D341Med (cell line): ENCODE data around the gene OTOP3.
"Not testable (repeated sequence)": the region's sequence is repeated elsewhere in the genome, so short reads cannot be mapped to it uniquely, and the experiment has no call there.

Experiments used
- DNase-seq: peaks from one replicate; pipeline ENCODE4 v3.0.0; 2012; ENCODE audit warnings: low spot score

The OTOP3 gene

GRCh38 chr17:74961657-74962350 is 26.1 kb downstream of the OTOP3 start:
- peak; percentile 89 for DNase-seq

- DNase-seq, result no peak
Measured at GRCh38 chr17:74962622-74963394, 27.1 kb downstream of the OTOP3 start.

- no peak for DNase-seq
Measured at GRCh38 chr17:74963656-74964055, 28.0 kb downstream of the OTOP3 start.

GRCh38 chr17:74964246-74964761 is 28.6 kb downstream of the OTOP3 start:
- DNase-seq, result no peak

- no peak for DNase-seq
Measured at GRCh38 chr17:74964988-74965622, 29.4 kb downstream of the OTOP3 start.

- no peak for DNase-seq
Measured at GRCh38 chr17:74968361-74968780, 32.7 kb downstream of the OTOP3 start.

- not testable (repeated sequence) for DNase-seq
Measured at GRCh38 chr17:74969501-74969900, 33.8 kb downstream of the OTOP3 start.

GRCh38 chr17:74970395-74970794 is 34.7 kb downstream of the OTOP3 start:
- DNase-seq, result no peak

GRCh38 chr17:74971069-74971841 is 35.6 kb downstream of the OTOP3 start:
- DNase-seq, result no peak

- DNase-seq, result no peak
Measured at GRCh38 chr17:74971842-74972106, 36.1 kb downstream of the OTOP3 start.

- DNase-seq, result peak; percentile 98
Measured at GRCh38 chr17:74972107-74972972, 36.6 kb downstream of the OTOP3 start, which contains the start of gene HID1. HID1 (minus strand) TSS chr17:74972759; CDS start chr17:74972656, 103 bp downstream.

GRCh38 chr17:74972973-74973328 is 37.3 kb downstream of the OTOP3 start:
- DNase-seq, result no peak

- DNase-seq, result no peak
Measured at GRCh38 chr17:74975943-74976342, 40.2 kb downstream of the OTOP3 start.

GRCh38 chr17:74977802-74978201 is 42.1 kb downstream of the OTOP3 start:
- no peak for DNase-seq

- no peak for DNase-seq
Measured at GRCh38 chr17:74978240-74978639, 42.5 kb downstream of the OTOP3 start.

- DNase-seq, result no peak
Measured at GRCh38 chr17:74979408-74980146, 43.9 kb downstream of the OTOP3 start.

- DNase-seq, result peak; percentile 45
Measured at GRCh38 chr17:74981318-74981978, 45.8 kb downstream of the OTOP3 start.

GRCh38 chr17:74981979-74982662 is 46.4 kb downstream of the OTOP3 start:
- DNase-seq, result peak; percentile 99

GRCh38 chr17:74982663-74983313 is 47.1 kb downstream of the OTOP3 start:
- DNase-seq, result not testable (repeated sequence)
